Measurements from ENCODE around the gene NRXN3. TPM values are rescaled to one million over a fixed set of nuclear protein-coding genes. Genes with fewer than 3 reads are reported as not detected.

The NRXN3 gene
- total and polyA plus RNA-seq, 8 donors: 0.29 to 41.1 (median 9.1) TPM

DNA sequence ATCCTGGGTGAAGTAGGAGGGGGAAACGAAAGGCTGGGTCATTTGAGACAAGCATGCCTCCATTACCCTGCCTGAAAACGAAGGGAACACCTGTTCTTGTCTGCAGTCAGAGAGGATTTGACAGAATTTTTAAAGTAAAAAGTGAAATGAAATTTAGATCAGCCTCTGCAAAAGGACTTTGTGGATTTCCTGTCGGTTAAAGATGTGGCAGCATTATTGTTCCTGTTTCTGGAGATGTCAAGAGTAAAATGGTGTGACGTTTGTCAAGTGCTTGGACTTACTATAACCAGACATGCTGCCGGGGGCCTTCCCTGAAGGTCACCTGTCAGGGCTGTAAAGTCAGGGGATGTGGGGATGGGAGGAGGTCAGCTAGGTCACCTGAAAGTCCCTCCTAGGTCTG is 32.0 kb downstream of the NRXN3 start:
- H3K4me3 ChIP-seq: no peak overlapping the region
- H3K36me3 ChIP-seq: no peaks in the 10 kb centered on the region
- no peak for DNase-seq
- H3K4me1 ChIP-seq: no peaks in the 10 kb centered on the region
- intact Hi-C loops (cut with DNase I; ENCODE audit: low total_unique reads): no loop called here
- no peak overlapping the region for H3K27ac ChIP-seq
- H3K9me3 ChIP-seq: peaks cover 0 to 7% (median 0%) of the 10 kb centered on the region in 4 donors
- TF ChIP-seq EP300 (IDR thresholded peaks at IDR 0.05) (no peak), POLR2A (IDR thresholded peaks at IDR 0.05) (no peak), POLR2AphosphoS5 (IDR thresholded peaks at IDR 0.05) (no peak)
- TF ChIP-seq, protein P1, sequence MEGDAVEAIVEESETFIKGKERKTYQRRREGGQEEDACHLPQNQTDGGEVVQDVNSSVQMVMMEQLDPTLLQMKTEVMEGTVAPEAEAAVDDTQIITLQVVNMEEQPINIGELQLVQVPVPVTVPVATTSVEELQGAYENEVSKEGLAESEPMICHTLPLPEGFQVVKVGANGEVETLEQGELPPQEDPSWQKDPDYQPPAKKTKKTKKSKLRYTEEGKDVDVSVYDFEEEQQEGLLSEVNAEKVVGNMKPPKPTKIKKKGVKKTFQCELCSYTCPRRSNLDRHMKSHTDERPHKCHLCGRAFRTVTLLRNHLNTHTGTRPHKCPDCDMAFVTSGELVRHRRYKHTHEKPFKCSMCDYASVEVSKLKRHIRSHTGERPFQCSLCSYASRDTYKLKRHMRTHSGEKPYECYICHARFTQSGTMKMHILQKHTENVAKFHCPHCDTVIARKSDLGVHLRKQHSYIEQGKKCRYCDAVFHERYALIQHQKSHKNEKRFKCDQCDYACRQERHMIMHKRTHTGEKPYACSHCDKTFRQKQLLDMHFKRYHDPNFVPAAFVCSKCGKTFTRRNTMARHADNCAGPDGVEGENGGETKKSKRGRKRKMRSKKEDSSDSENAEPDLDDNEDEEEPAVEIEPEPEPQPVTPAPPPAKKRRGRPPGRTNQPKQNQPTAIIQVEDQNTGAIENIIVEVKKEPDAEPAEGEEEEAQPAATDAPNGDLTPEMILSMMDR (IDR thresholded peaks at IDR 0.05): no peak
- H3K27me3 ChIP-seq: no peaks in the 10 kb centered on the region
- 57 to 75% (median 65%) methylated on average over 5 of the region's 5 CpGs for WGBS, 5 donors

DNA sequence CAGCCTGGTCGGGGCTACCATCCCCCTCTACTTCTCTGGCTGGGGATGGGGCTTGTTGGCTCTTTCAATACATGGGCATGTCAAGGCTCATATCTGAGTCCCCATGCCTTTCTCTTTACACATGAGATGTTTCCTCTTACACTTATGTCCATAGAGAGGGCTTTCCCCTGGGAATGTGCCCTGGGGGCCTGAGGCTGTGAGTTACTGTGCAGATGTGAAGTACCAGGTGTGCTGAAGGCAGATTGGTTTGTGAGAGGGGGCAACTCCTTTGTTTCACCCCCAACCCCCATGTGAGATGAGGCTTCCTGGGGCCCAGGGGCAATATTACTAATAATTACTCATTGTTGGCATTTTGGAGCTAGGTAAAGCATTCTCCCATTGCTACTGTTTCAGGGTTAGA is 32.8 kb downstream of the NRXN3 start:
- no peak for DNase-seq
- no peak for TF ChIP-seq POLR2AphosphoS5 (IDR thresholded peaks at IDR 0.05)
- no peak for TF ChIP-seq EP300 (IDR thresholded peaks at IDR 0.05)
- TF ChIP-seq, protein P1 (IDR thresholded peaks at IDR 0.05): no peak
- no peak for TF ChIP-seq POLR2A (IDR thresholded peaks at IDR 0.05)
- Histone ChIP-seq H3K4me3 (no peak overlapping the region), H3K4me1 (no peaks in the 10 kb centered on the region), H3K36me3 (no peaks in the 10 kb centered on the region), H3K27me3 (no peaks in the 10 kb centered on the region), H3K27ac (no peak overlapping the region), H3K9me3 (peaks cover 0 to 7% (median 0%) of the 10 kb centered on the region in 4 donors)
- WGBS, 5 donors: 0 to 46% (median 36%) methylated on average over 1 of the region's 1 CpG
- intact Hi-C loops (cut with DNase I; ENCODE audit: low total_unique reads): no loop called here

DNA sequence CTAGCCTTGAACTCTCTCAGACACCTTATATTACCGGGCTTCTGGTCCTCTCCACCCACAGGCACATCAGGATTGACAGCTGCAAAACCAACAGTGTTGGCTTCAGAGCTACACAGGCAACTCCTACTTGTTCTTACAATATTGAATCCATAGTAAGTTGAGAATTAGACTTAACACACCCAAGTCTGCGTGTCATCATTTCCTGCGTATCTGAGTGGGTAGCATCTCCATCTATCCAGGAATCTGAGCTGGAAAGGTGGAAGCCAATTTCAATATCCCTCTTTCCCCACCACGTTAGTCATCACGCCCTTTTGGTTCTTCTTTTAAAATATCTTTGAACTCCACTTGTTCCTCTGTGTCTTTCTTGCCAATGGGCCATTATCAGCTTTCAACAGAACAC is 37.2 kb downstream of the NRXN3 start:
- intact Hi-C loops (cut with DNase I; ENCODE audit: low total_unique reads): no loop called here
- Histone ChIP-seq H3K27me3 (no peaks in the 10 kb centered on the region), H3K9me3 (peaks cover 0 to 15% (median 14%) of the 10 kb centered on the region in 4 donors), H3K4me1 (no peaks in the 10 kb centered on the region), H3K27ac (no peak overlapping the region), H3K4me3 (no peak overlapping the region), H3K36me3 (no peaks in the 10 kb centered on the region)
- WGBS, 5 donors: 62 to 82% (median 77%) methylated on average over 5 of the region's 5 CpGs
- no peak for TF ChIP-seq POLR2A (IDR thresholded peaks at IDR 0.05)
- no peak for TF ChIP-seq POLR2AphosphoS5 (IDR thresholded peaks at IDR 0.05)
- TF ChIP-seq EP300 (IDR thresholded peaks at IDR 0.05): no peak
- TF ChIP-seq, protein P1 (IDR thresholded peaks at IDR 0.05): no peak
- no peak for DNase-seq

DNA sequence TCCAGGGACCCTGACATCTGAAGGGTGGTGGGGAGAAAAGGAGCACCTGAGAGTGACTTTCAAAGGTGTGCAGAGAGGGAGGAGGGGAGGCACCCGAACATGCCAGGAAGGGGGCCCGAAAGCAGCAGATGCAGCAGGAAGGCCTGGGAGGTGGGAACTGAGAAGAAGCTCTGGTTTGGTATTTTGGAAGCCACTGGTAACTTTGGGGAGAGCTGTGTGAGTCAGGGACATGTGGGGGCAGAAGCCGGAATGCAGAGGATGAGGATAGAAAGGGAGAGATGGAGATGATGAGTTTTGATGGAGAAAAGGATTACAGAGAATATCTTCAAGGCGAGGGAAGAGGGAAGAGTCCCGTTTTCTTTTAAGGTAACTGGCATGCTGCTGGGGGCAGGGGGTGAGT is 50.1 kb downstream of the NRXN3 start:
- 75 to 84% (median 80%) methylated on average over 5 of the region's 5 CpGs for WGBS, 5 donors
- Histone ChIP-seq H3K4me1 (no peaks in the 10 kb centered on the region), H3K27me3 (no peaks in the 10 kb centered on the region), H3K9me3 (no peaks in the 10 kb centered on the region), H3K4me3 (no peak overlapping the region), H3K36me3 (no peaks in the 10 kb centered on the region), H3K27ac (no peak overlapping the region)
- TF ChIP-seq, protein P1 (IDR thresholded peaks at IDR 0.05): no peak
- TF ChIP-seq EP300 (IDR thresholded peaks at IDR 0.05) (no peak), POLR2AphosphoS5 (IDR thresholded peaks at IDR 0.05) (no peak), POLR2A (IDR thresholded peaks at IDR 0.05) (no peak)
- no peak for DNase-seq
- intact Hi-C loops (cut with DNase I; ENCODE audit: low total_unique reads): no loop called here

All from stomach (tissue), 9 donors.